Measurements from ENCODE around the gene NFIX. TPM values are rescaled to one million over a fixed set of nuclear protein-coding genes. Genes with fewer than 3 reads are reported as not detected.

The NFIX gene
- polyA plus RNA-seq, 1 donor (not counting 4 experiments of a cell fraction or from before 2014, with no cell fraction given) = 5.2 TPM

- H3K27ac ChIP-seq (ENCODE audit: control insufficient read depth, insufficient read depth, low read length) = no peak overlapping the region
- H4K20me1 ChIP-seq (ENCODE audit: control insufficient read depth, extremely low read depth, insufficient read depth, low read length) = peaks cover 11% of the 10 kb centered on the region
- no peak overlapping the region for H2AFZ ChIP-seq (ENCODE audit: control insufficient read depth, low read length)
- no peak for FAIRE-seq
- peaks cover 20 to 32% of the 10 kb centered on the region in 2 experiments for H3K36me3 ChIP-seq (ENCODE audit: control insufficient read depth in 2 of 2, extremely low read depth in 1 of 2, insufficient read depth in 2 of 2, low read length in 2 of 2)
- H3K79me2 ChIP-seq (ENCODE audit: control insufficient read depth, insufficient read depth, low read length) = peaks cover 47% of the 10 kb centered on the region
- no peak for DNase-seq (ENCODE audit: low read depth, low spot score)
- no peak overlapping the region for H3K9ac ChIP-seq (ENCODE audit: control insufficient read depth, extremely low read depth, insufficient read depth, low read length)
- H3K4me3 ChIP-seq (ENCODE audit: control insufficient read depth in 2 of 3, extremely low read depth in 1 of 3, insufficient read depth in 2 of 3, low read depth in 1 of 3, low read length in 3 of 3) = no peak overlapping the region
- dilution Hi-C loops (cut with MboI; ENCODE audit: extremely low pct_ligation_motif_present, low sequenced_read_pairs) = no loop called here
- H3K9me3 ChIP-seq (ENCODE audit: control insufficient read depth, low read depth, low read length) = no peaks in the 10 kb centered on the region
- H3K4me2 ChIP-seq (ENCODE audit: control insufficient read depth, extremely low read depth, insufficient read depth, low read depth, low read length) = no peak overlapping the region
- H3K4me1 ChIP-seq (ENCODE audit: control insufficient read depth, extremely low read depth, insufficient read depth, low read length) = peaks cover 3% of the 10 kb centered on the region
- TF ChIP-seq EZH2 (IDR thresholded peaks at IDR 0.05; ENCODE audit: low read length) = no peak
- no peaks in the 10 kb centered on the region for H3K27me3 ChIP-seq (ENCODE audit: control insufficient read depth, extremely low read depth, insufficient read depth, low read length)
- H3K9me1 ChIP-seq (ENCODE audit: control insufficient read depth, extremely low read depth, insufficient read depth, low read length) = peaks cover 5% of the 10 kb centered on the region
Observed at GRCh38 chr19:13135068-13136062, 140.1 kb downstream of the NFIX start.

- no peaks in the 10 kb centered on the region for H4K20me1 ChIP-seq (ENCODE audit: control insufficient read depth, extremely low read depth, insufficient read depth, low read length)
- H3K4me2 ChIP-seq (ENCODE audit: control insufficient read depth, extremely low read depth, insufficient read depth, low read depth, low read length) = no peak overlapping the region
- H2AFZ ChIP-seq (ENCODE audit: control insufficient read depth, low read length) = no peak overlapping the region
- H3K36me3 ChIP-seq (ENCODE audit: control insufficient read depth in 2 of 2, extremely low read depth in 1 of 2, insufficient read depth in 2 of 2, low read length in 2 of 2) = peaks cover 18 to 25% of the 10 kb centered on the region in 2 experiments
- H3K27me3 ChIP-seq (ENCODE audit: control insufficient read depth, extremely low read depth, insufficient read depth, low read length) = no peaks in the 10 kb centered on the region
- dilution Hi-C loops (cut with MboI; ENCODE audit: extremely low pct_ligation_motif_present, low sequenced_read_pairs) = no loop called here
- DNase-seq (ENCODE audit: low read depth, low spot score) (no peak), FAIRE-seq (no peak)
- H3K9me1 ChIP-seq (ENCODE audit: control insufficient read depth, extremely low read depth, insufficient read depth, low read length) = peaks cover 2% of the 10 kb centered on the region
- no peaks in the 10 kb centered on the region for H3K9me3 ChIP-seq (ENCODE audit: control insufficient read depth, low read depth, low read length)
- peaks cover 33% of the 10 kb centered on the region for H3K79me2 ChIP-seq (ENCODE audit: control insufficient read depth, insufficient read depth, low read length)
- TF ChIP-seq CTCF (optimal IDR thresholded peaks at IDR 0.05 in 1 of 3, IDR thresholded peaks at IDR 0.05 in 1 of 3, conservative IDR thresholded peaks at IDR 0.05 in 1 of 3; ENCODE audit: extremely low read depth in 1 of 3, insufficient read depth in 2 of 3, low read length in 3 of 3) = no peak
- no peak for TF ChIP-seq EZH2 (IDR thresholded peaks at IDR 0.05; ENCODE audit: low read length)
- H3K27ac ChIP-seq (ENCODE audit: control insufficient read depth, insufficient read depth, low read length) = no peak overlapping the region
- H3K4me1 ChIP-seq (ENCODE audit: control insufficient read depth, extremely low read depth, insufficient read depth, low read length) = peaks cover 3% of the 10 kb centered on the region
- H3K9ac ChIP-seq (ENCODE audit: control insufficient read depth, extremely low read depth, insufficient read depth, low read length) = no peak overlapping the region
- no peak overlapping the region for H3K4me3 ChIP-seq (ENCODE audit: control insufficient read depth in 2 of 3, extremely low read depth in 1 of 3, insufficient read depth in 2 of 3, low read depth in 1 of 3, low read length in 3 of 3)
Observed at GRCh38 chr19:13137290-13137794, 142.1 kb downstream of the NFIX start.
